Glutamatergic neuron (in vitro differentiated cells): ENCODE measurements around the gene EFCAB8. TPM values are rescaled to one million over a fixed set of nuclear protein-coding genes. Genes with fewer than 3 reads are reported as not detected.

Experiments used
- DNase-seq: peaks from one replicate; pipeline ENCODE4 v3.0.0; 2022
- H3K27ac Mint-ChIP-seq: one replicate; pipeline ENCODE4 v1.8.0; 2020; ENCODE audit warnings: mild to moderate bottlenecking, mixed read lengths, inconsistent platforms; ENCODE audit not compliant: unreplicated experiment
- H3K27me3 Mint-ChIP-seq: one replicate; pipeline ENCODE4 v1.8.0; 2020; ENCODE audit warnings: mild to moderate bottlenecking, moderate library complexity, mixed read lengths, inconsistent platforms; ENCODE audit not compliant: unreplicated experiment
- H3K36me3 Mint-ChIP-seq: one replicate; pipeline ENCODE4 v1.8.0; 2020; ENCODE audit warnings: mild to moderate bottlenecking, mixed read lengths, inconsistent platforms; ENCODE audit not compliant: unreplicated experiment
- H3K4me1 Mint-ChIP-seq: one replicate; pipeline ENCODE4 v1.8.0; 2020; ENCODE audit warnings: mild to moderate bottlenecking, low read depth, mixed read lengths, inconsistent platforms; ENCODE audit not compliant: unreplicated experiment
- H3K4me3 Mint-ChIP-seq: one replicate; pipeline ENCODE4 v1.8.0; 2020; ENCODE audit warnings: mild to moderate bottlenecking, mixed read lengths, inconsistent platforms; ENCODE audit not compliant: unreplicated experiment
- H3K9me3 Mint-ChIP-seq: one replicate; pipeline ENCODE4 v1.8.0; 2020; ENCODE audit warnings: mild to moderate bottlenecking, moderate library complexity, mixed read lengths, inconsistent platforms; ENCODE audit not compliant: unreplicated experiment
- CTCF ChIP-seq: fragments of 200-600 bp; sonication (generic); IDR thresholded peaks from one replicate; pipeline ENCODE4 v1.5.0; 2021; ENCODE audit not compliant: partially characterized antibody, unreplicated experiment
- total RNA-seq: library from RNA; stranded (reverse); fragmentation: NEBNext Ultra II Directional; extraction: Animal tissue kit (Norgen Biotek cat#: 25700); gene quantifications from one replicate; pipeline ENCODE4 v1.2.1, GENCODE V29; 2021; ENCODE audit not compliant: unreplicated experiment

The EFCAB8 gene
- total RNA-seq, 1 donor from 2014 or later, result not detected

GRCh38 chr20:32878820-32879219 is 20.1 kb downstream of the EFCAB8 start:
- H3K9me3 Mint-ChIP-seq, result no peaks in the 10 kb centered on the region
- H3K27ac Mint-ChIP-seq, result no peak overlapping the region
- H3K27me3 Mint-ChIP-seq, result no peaks in the 10 kb centered on the region
- no peak for DNase-seq
- no peaks in the 10 kb centered on the region for H3K36me3 Mint-ChIP-seq
- TF ChIP-seq CTCF, result no peak
- no peak overlapping the region for H3K4me3 Mint-ChIP-seq
- H3K4me1 Mint-ChIP-seq, result peaks cover 3% of the 10 kb centered on the region

- Mint-ChIP-seq H3K27ac (no peak overlapping the region), H3K4me1 (peaks cover 3% of the 10 kb centered on the region), H3K27me3 (no peaks in the 10 kb centered on the region), H3K36me3 (no peaks in the 10 kb centered on the region), H3K9me3 (no peaks in the 10 kb centered on the region), H3K4me3 (no peak overlapping the region)
- TF ChIP-seq CTCF, result no peak
- no peak for DNase-seq
Observed at GRCh38 chr20:32879538-32879937, 20.8 kb downstream of the EFCAB8 start.

- Mint-ChIP-seq H3K27me3 (no peaks in the 10 kb centered on the region), H3K27ac (no peak overlapping the region), H3K36me3 (no peaks in the 10 kb centered on the region), H3K4me3 (no peak overlapping the region), H3K9me3 (no peaks in the 10 kb centered on the region), H3K4me1 (peaks cover 3% of the 10 kb centered on the region)
- no peak for TF ChIP-seq CTCF
- no peak for DNase-seq
Observed at GRCh38 chr20:32880635-32881034, 21.9 kb downstream of the EFCAB8 start.

- Mint-ChIP-seq H3K9me3 (no peaks in the 10 kb centered on the region), H3K4me1 (peaks cover 3% of the 10 kb centered on the region), H3K27me3 (no peaks in the 10 kb centered on the region), H3K4me3 (no peak overlapping the region), H3K27ac (no peak overlapping the region), H3K36me3 (no peaks in the 10 kb centered on the region)
- DNase-seq, result no peak
- TF ChIP-seq CTCF, result no peak
Observed at GRCh38 chr20:32883081-32883480, 24.4 kb downstream of the EFCAB8 start.

- TF ChIP-seq CTCF, result no peak
- Mint-ChIP-seq H3K27me3 (peaks cover 3% of the 10 kb centered on the region), H3K9me3 (no peaks in the 10 kb centered on the region), H3K27ac (no peak overlapping the region), H3K36me3 (no peaks in the 10 kb centered on the region), H3K4me1 (no peaks in the 10 kb centered on the region), H3K4me3 (no peak overlapping the region)
- DNase-seq, result no peak
Observed at GRCh38 chr20:32885185-32885584, 26.5 kb downstream of the EFCAB8 start.
